NCI-H82 treated with DMSO at 0.1 percent for 48 hours (cell line): ENCODE results near the gene B3GALT5.

ENCODE experiments used
- DNase-seq: peaks from one replicate; lab custom pipeline; 2025; ENCODE audit not compliant: unreplicated experiment; lab: John Stamatoyannopoulos, UW

B3GALT5 gene

DNA sequence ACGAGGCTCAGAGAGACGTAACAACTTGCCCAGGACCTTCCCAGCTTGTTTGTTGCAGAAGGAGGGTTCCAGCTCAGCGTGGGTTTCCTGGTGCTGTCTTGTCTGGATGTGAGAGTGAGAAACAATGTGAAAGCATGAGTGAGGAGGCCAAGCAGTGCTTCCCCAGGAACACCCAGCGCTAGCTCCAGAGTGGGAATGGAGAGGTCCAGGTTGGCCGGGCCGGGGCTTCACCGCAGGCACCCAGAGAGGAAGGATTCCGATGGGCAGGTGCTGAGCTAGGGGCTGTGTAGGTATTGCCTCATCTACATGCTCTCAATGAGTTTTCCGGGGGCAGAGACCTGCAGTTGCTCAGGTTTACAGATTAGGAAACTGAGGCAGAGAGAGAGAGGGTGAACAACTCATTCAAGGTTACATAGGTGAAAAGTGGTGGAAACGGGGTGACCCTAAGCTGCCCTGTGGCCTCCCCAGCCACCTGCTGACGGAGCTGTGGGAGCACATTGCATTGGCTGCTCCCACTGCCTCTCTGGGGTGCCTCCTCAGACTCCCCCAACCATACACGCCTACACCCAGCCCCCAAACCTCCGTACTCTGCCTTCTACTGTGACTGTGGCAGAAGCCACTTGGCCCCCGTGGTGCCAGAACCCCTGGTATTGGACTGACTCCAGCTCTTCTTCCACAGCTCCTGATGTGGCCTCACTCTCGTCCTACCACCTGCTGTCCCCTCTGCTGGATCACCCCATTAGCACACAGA lies 51.2 kb downstream of the B3GALT5 start:
- DNase-seq, result no peak

DNA sequence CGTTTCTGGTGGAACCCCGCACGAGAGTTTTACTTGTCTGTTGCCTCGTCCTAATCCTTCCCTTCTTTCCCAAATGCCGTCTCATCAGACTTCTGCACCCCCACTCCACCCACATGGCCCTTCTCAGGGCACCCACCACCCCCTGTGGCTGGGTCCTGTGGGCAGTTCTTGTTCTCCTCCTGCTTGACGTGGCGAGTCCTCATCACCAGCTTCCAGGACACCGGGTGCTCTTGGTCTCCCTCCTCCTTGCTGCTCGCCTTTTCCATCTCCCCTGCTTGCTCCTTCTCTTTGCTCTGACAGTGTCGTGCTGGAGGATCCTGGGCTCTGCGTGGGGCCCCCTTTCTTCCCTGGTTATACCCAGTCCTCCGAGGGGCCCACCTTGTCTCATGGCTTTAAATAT lies 51.8 kb downstream of the B3GALT5 start:
- DNase-seq, result no peak

- DNase-seq, result no peak
Observed at GRCh38 chr21:39666026-39666425, 53.3 kb downstream of the B3GALT5 start.

- DNase-seq, result no peak
Observed at GRCh38 chr21:39666681-39667315, 54.1 kb downstream of the B3GALT5 start.

DNA sequence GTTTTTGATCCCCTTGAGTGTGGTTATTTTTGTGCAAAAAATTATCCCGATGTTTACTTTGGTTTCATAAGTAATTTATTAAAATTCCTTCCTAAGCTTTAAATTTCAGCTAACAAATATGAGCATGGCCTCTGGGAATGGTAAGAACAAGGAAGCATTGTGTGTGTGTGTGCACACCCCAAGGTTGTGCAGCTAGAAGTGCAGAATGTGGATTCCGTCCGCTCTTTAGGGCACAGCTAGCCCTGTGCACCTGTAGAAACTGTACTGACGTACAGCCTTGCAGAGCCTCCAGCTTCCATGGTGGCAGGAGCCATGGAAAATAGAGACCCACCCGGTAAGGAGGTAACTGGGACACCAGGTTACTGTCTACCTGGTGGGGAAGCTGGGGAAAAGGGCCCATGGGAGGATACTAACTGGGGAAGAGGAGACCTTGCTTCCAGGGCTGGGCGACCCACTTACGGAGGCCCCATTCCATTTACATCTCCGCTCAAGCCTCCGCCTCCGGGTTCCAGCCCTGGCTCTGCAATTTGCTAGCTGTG lies 54.7 kb downstream of the B3GALT5 start:
- no peak for DNase-seq

DNA sequence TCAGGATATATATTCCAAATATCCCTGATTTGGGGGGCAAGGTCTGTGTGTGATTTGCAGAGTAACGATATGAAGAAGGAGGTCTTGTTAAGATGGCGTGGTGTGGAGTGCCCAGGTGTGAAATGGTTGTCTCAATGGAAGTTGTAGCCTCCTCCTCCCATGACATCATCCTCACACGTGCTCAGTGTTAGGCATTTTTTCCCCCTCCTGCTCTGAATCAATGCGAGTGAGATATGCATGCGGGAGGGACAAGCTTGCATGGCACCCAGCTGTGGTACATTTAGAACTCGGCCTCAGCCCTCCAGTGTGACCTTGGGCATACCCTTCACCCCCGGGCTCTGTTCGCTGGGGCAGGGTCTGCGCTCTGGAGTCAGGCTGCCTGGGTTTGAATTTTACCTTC lies 55.6 kb downstream of the B3GALT5 start:
- no peak for DNase-seq

DNA sequence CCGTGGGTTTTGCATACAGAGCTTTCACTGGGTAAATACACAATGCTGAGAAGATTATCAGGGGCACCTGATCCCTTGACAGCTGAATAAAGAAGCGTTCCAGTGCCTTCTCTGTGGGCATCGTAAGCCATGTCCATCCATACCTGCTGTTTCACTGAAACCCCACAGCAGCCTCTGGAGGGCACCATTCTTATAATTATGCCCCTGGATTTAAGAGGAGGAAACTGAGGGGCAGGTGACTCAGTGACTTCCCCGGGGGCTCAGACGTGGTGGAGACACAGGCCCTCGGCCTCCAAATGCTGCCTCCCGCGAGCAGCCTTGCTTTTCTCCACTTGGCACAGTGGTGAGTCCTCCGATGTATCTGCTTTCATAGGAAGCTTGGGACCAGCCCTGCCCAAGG lies 56.7 kb downstream of the B3GALT5 start:
- no peak for DNase-seq

DNA sequence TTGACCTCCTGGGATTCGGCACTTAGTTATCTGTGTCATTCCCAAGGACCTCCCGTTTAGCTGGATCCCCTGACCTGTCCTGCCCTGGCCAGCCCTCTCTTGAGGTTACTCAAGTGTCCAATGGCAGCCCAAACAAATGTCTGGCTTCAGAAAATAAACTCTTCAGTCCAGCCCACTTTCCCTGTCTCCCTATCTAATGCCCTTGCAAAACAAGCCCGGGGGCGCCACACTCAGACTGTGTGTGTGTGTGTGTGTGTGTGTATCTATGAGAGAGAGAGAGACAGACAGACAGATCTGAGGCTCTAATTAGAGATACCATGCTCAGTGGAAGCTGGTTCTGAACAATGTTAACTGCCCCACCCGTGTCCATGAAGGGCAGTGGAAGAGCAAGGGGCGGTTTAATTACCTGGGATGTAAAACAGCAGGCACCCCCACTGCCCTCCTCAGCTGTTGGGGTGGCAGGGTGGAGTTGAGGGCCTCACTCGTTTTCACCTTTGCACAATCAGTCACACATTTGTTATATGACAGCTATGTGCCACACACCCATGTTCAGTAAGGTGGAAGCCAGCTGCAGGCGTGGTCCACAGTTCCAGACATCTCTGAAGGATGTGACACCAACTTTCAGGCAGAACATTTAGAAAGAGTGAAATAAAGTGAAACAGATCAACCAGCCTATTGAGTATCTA lies 57.4 kb downstream of the B3GALT5 start:
- no peak for DNase-seq

DNA sequence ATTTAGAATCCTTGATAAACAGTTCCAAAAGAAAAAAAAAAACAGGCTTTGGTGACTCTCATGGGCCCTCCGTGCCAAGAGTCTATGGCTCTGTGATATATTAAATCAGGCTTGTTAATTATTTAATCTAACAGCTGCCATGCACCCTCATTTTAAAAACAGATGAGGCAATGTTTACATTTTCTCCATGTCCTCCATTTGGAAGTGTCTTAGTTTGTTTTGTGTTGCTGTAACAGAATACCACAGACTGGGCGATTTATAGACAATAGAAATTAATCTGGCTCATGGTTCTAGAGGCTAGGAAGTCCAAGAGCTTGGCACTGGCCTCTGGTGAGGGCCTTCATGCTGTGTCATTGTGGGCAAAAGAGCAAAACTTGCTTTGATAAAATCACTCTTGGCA lies 58.0 kb downstream of the B3GALT5 start:
- DNase-seq, result no peak

- DNase-seq, result no peak
Observed at GRCh38 chr21:39671986-39672385, 59.2 kb downstream of the B3GALT5 start.

- no peak for DNase-seq
Observed at GRCh38 chr21:39673163-39673562, 60.4 kb downstream of the B3GALT5 start.

DNA sequence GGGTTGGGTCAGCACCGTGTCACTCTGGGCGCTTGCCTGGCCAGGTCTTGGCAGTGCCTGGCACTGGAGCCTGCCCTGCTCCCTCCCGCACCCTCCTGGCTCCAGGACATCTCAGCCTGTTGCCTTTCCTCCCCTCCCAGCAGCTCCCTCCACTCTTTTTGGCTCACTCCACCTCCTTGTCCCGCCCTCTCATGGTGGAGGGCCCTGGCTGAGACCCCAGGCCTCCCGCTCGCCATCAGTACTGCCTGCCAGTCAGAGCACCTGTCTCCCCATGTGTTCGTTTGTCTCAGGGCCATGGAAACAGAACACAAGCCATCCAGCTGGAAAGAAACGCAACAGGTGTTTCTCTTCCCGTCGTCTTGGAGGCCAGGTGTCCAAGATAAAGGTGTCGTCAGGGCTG lies 61.0 kb downstream of the B3GALT5 start:
- no peak for DNase-seq

DNA sequence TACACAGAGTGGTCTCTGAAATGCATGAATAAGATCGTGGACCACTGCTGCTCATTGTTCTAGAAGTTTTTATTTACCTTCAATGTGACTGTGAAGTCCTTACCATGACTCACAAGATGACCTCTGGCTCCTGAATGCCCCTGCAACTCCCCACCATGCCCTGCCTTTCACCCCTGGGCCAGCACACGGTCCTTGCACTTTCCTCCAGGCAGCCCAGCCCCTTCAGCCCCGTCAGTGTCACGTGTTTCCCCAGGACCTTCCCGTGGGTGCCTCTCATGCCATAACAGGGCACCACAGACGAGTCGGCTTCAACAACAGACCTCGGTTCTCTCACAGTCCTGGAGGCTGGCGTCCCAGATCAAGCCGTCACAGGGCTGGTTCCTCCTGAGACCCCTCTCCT lies 62.1 kb downstream of the B3GALT5 start:
- no peak for DNase-seq

- no peak for DNase-seq
Observed at GRCh38 chr21:39675590-39675989, 62.9 kb downstream of the B3GALT5 start.

- DNase-seq, result no peak
Observed at GRCh38 chr21:39675993-39676661, 63.4 kb downstream of the B3GALT5 start.

GRCh38 chr21:39680216-39680615 lies 67.5 kb downstream of the B3GALT5 start:
- no peak for DNase-seq

DNA sequence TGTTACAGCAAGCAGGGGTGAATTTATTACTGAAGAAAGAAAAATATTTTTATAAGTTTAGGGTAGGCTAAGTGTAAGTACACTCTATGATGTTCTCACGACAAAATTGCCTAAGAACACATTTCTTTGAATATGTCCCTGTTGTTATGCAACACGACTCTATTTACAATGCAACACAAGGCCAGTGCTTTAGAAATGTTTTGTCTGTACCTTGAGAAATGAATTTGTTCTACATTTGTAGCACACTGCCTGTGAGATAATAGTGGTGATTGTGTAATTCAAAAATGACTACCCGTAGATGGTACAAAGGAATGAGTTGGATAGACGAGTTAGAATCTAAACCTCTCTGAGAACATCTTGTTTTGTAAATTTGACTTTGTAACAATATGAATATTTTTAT lies 68.5 kb downstream of the B3GALT5 start:
- DNase-seq, result no peak

DNA sequence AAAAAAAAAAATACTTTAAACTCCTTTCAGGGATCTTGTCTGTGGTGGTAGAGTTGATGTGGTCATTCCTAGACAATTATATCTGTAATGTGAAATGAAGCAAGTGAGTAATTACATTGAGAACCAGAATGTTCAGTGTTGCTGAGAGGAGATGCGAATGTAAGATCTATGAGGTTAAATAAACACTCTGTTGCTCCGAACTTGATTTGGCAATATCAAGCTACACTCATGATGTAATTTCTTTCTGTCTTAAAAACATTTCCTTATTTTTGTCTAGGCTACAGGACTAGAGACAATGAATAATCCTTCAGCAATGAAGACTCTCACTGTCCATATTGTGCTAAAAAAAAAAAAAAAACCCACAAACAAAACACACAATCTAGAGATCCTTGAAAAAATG lies 69.1 kb downstream of the B3GALT5 start:
- DNase-seq, result no peak

DNA sequence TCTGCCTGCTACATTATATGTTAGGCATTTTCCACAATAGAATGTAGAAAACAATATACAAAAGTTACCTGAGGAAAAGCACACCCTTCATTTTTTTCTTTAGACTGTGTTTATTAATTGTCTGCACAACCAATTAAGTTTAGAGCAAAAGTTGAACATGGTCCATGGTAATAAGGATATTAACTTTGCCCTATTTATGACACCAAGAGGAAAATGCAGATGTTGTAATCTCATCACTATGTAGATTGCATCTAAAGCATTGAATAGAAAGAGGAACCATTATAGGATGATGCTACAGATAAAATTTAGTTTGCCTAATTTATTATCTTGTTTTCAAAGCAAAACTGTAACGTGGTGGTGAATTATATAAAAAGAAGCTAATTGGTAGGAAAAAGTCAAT lies 72.5 kb downstream of the B3GALT5 start:
- no peak for DNase-seq

DNA sequence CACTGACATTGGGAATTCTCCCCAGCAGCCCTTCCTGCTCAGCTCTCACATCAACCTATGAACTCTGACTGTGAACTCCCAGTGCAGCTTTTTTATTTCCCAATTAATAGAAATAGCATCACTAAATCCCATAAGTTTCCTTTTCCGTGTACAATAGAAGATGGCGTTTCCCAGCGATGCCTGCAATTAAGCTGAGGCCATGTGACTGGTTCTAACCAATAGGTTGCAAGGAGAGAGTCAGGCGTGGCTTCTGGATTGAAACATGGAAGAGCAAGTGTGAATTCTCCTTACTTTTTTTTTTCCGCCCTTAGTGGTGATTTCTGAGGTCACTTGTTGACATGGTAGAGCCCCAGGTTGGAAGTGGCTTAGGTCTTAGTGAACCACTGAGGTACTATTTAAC lies 73.3 kb downstream of the B3GALT5 start:
- DNase-seq, result no peak

DNA sequence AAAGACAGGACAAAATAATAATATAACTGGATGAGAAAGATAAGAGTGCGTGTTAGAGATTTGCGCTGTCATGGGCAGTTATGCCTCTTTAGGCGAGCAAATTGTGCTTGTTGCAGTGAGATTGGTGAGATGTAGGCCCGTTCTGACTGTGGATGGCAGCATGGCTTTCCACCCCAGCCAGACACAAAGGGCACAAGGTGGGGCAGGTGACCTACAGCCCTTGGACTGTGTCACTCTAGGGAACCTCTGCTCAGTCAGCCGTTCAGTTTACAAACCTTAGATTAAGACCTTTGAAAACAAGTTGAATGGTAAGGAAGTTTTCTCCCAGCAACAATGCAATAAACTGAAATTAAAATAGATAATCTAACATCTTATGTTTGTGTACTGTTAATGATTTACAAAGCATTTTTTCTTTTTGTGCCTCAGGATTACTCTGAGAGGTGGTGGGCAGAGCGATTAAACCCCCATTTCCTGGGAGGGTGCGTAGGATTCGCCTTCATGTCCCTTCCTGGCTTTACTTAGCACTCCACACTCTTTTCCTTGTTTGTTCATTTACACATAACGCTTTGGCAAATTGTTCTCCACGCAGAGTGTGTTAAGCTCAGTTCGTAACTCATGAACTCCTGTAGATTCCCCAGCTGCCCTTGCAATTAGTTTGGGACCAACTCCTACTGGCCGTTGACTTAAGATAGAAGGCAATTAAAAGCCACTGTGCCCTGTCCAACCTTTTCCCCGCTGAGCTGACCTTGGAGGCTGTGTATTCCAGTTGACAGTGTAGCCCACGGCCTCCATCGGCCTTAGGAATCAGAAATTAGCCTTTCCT lies 74.1 kb downstream of the B3GALT5 start:
- DNase-seq, result no peak
